GM12875 (cell line): Measurements from ENCODE around the gene KDELR1.
A peak's percentile ranks its signal among the peaks of the same experiment; 100 is the strongest.

Source experiments
- H3K4me3 ChIP-seq: one replicate; pipeline ENCODE4 v1.5.1; 2011; ENCODE audit warnings: low read depth, low read length, control low read depth
- CTCF ChIP-seq: IDR thresholded peaks from 2 replicates; pipeline ENCODE4 v1.5.1; 2011; ENCODE audit warnings: low read depth, mild to moderate bottlenecking, control low read depth, inconsistent platforms, low read length, moderate library complexity, borderline replicate concordance; ENCODE audit not compliant: insufficient read depth

The KDELR1 gene

DNA sequence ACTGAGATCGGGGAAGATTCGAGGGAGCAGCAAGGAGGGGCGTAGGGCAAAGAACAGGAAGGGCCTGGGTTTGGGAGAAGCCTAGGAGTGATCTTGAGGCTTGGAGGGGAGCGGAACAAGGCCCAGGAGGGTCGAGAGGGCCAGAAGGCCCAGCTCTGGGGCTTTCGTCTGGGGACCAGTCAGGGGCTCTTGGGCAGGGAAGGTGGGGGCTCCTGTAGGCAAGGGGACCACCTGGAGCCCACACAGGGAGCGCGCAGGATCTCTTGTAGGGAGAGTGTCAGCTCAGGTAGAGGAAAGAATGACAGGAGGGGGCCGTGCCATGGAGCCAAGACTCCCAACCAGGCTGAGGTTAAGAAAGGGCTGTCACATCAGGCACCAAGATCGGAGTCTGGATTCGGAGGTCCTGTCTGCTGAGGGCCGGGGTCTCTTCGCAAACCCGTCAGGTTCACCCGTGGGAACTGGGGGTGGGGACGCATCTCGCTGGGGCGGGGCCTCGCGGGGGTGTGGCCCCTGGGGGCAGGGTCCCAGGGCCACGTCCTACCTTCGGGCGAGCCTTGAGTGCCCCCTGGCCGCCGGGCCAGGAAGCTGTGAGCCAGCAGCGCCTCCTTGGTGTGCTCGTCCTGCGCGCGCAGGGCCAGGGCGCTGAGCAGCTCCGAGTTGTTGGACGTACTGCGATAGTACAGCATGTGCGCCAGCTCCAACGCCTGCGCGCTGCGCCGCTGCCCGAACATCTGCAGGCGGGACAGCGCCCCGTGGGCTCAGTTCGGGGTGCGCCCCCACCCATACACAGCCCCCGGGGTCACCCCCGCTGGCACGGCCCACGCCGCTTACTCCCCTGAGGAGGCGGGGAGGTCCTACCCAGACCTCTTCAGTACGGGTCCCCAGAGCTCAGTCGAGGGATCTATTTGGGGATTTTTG is 57.6 kb downstream of the KDELR1 start:
- peak; percentile 94 for TF ChIP-seq CTCF
- peak overlapping the region; percentile 65 for H3K4me3 ChIP-seq

DNA sequence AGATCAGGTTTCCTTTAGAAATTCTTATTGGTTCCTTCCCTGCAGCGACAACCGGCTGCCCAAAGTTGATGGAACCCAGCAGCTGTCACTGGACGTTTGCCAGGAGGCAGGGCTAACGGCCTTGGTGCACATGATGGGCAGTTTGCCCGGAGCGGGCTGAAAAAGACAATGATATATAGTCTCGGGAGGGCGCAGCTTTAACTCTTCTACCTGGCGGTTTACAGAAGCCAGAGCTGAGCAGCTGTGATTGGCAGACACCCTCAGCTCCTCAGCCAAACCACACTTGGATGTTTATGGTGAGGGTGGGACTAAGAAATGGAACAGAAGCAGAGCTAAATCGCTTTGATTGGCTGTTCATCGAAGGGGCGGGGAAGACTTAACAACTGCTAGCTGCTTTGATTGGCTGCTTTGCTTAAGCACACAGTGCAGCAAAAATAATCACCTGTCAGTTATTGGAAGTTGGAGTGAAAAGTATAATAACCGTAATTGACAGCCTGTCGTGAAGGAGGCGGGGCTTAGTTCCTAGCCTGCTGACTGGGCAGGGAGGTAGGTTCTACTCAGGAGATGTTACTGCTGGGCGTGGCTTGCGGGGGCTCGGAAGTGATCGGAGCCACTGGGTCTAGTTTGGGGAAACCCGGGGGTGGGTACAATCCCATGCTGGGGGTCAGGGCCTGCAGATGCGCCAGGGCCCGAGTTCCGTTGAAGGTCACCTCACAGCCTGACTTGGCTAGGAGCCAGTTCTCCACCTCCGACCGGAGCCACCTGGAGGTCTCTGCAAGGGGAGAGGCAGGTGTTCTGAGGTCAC is 58.5 kb downstream of the KDELR1 start:
- peak overlapping the region; percentile 65 for H3K4me3 ChIP-seq
- no peak for TF ChIP-seq CTCF
